ENCODE data around the gene ADAMTSL3.

ADAMTSL3 gene

GRCh38 chr15:83837945-83838571, 184.1 kb downstream of the ADAMTSL3 start:
- DNase-seq, result no peak

GRCh38 chr15:83838763-83839162, 184.8 kb downstream of the ADAMTSL3 start:
- DNase-seq, result no peak

- no peak for DNase-seq
Measured at GRCh38 chr15:83842281-83842680, 188.4 kb downstream of the ADAMTSL3 start.

GRCh38 chr15:83843471-83843871, 189.5 kb downstream of the ADAMTSL3 start:
- no peak for DNase-seq

- no peak for DNase-seq
Measured at GRCh38 chr15:83844742-83845141, 190.8 kb downstream of the ADAMTSL3 start.

GRCh38 chr15:83845230-83845629, 191.3 kb downstream of the ADAMTSL3 start:
- no peak for DNase-seq

- no peak for DNase-seq
Measured at GRCh38 chr15:83846847-83847246, 192.9 kb downstream of the ADAMTSL3 start.

- DNase-seq, result no peak
Measured at GRCh38 chr15:83848315-83849050, 194.6 kb downstream of the ADAMTSL3 start.

GRCh38 chr15:83850015-83850414, 196.1 kb downstream of the ADAMTSL3 start:
- no peak for DNase-seq

- no peak for DNase-seq
Measured at GRCh38 chr15:83850501-83851245, 196.8 kb downstream of the ADAMTSL3 start.

GRCh38 chr15:83853232-83853631, 199.3 kb downstream of the ADAMTSL3 start:
- no peak for DNase-seq

- DNase-seq, result no peak
Measured at GRCh38 chr15:83854321-83854720, 200.4 kb downstream of the ADAMTSL3 start.

GRCh38 chr15:83854950-83855707, 201.2 kb downstream of the ADAMTSL3 start:
- DNase-seq, result no peak

- DNase-seq, result no peak
Measured at GRCh38 chr15:83855956-83856355, 202.0 kb downstream of the ADAMTSL3 start.

GRCh38 chr15:83858820-83859505, 205.0 kb downstream of the ADAMTSL3 start:
- DNase-seq, result no peak

- DNase-seq, result no peak
Measured at GRCh38 chr15:83866692-83867091, 212.8 kb downstream of the ADAMTSL3 start.

- no peak for DNase-seq
Measured at GRCh38 chr15:83869341-83869740, 215.4 kb downstream of the ADAMTSL3 start.

- DNase-seq, result no peak
Measured at GRCh38 chr15:83871808-83872559, 218.1 kb downstream of the ADAMTSL3 start.

GRCh38 chr15:83873966-83874365, 220.0 kb downstream of the ADAMTSL3 start:
- DNase-seq, result no peak

- no peak for DNase-seq
Measured at GRCh38 chr15:83880529-83880928, 226.6 kb downstream of the ADAMTSL3 start.

- no peak for DNase-seq
Measured at GRCh38 chr15:83881156-83881555, 227.2 kb downstream of the ADAMTSL3 start.

- DNase-seq, result no peak
Measured at GRCh38 chr15:83886321-83886720, 232.4 kb downstream of the ADAMTSL3 start.
